HG02678 (cell line): ENCODE measurements around the gene RFXAP.

Experiments used
- ATAC-seq: cut with Tn5 transposase; IDR thresholded peaks from one replicate; pipeline ENCODE4 v1.9.1; 2021; ENCODE audit warnings: mild to moderate bottlenecking, moderate library complexity; ENCODE audit not compliant: unreplicated experiment

The RFXAP gene

DNA sequence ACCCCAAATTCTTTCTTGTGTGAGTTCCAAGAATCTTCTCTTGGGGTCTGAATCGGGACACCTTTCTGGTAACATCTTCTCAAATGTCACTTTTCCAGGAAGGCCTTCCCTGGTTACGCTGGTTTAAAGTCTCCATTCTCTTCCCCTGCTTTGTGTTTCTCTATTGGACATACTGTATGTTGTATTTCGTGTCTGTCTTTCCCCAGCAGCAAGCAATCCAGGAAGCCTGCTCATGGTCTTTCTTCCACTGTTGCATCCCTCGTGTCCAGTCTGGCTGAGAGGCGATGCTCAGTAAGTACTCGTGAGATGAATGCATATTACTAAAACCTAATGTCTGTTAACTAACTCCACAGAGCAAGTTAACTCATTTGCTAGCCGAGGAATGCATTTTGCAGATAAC lies 43.7 kb downstream of the RFXAP start:
- no peak for ATAC-seq

DNA sequence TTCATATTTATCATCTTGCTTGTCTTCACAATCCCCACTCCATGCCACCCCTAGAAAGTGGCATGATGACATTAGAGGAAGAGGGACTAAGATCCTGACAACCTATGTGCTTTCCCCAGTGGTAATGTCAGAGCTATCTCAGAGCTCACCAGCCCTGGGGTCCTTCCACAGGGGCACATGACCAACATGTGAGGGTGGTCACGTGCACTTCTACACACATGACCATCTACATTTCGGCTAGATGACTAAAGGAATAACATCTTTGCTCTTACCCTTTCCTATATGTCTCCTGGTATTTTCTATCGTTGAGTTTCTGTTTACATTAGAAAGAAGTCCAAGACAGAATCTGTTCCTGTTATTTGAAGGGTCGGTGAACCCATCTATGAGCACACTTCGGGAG lies 46.2 kb downstream of the RFXAP start:
- no peak for ATAC-seq

DNA sequence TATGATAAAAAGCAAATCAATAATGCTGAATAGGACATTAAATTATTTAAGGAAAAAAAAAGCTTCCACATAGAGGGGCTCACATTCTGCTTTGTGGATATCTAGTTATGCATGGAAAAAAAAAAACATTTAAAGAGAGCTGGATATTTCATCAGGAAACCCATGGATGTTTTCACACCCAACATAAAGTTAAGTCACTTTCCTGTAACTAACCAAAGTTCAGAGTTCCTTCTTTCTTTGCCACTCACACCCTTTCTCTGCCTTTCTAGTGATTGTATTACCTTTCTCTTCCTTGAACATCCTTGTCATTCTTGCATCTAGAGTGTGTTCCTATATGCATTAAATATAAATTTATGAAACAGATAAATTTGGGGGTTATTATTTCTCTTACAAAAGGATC lies 47.2 kb downstream of the RFXAP start:
- no peak for ATAC-seq

- ATAC-seq, result no peak
These were observed 51.1 kb downstream of the RFXAP start for GRCh38 chr13:36870050-36870692.

- no peak for ATAC-seq
These were observed 53.6 kb downstream of the RFXAP start for GRCh38 chr13:36872621-36873020.

- ATAC-seq, result no peak
These were observed 56.4 kb downstream of the RFXAP start for GRCh38 chr13:36875431-36875830.

DNA sequence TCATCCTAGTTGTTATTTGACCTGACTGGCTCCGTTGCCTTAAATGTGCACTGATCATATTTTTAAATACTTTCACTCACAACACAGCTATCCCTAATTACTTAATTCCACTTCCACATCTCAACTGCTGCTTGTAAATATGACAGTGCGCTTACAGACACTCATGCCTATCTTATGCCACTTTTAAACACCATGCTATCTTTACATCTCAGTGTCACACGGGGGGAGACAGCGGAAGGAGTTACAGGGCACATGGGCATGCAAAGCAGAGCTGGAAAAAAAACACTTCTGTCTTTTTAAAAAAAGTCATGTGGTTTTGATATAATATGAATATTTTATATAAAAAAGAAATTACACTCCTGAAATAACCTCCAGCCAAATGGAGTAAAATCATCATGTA lies 56.9 kb downstream of the RFXAP start:
- no peak for ATAC-seq
